ENCODE data around the gene INTS11. TPM values are rescaled to one million over a fixed set of nuclear protein-coding genes. Genes with fewer than 3 reads are reported as not detected.
"Not testable (repeated sequence)": the region's sequence is repeated elsewhere in the genome, so short reads cannot be mapped to it uniquely, and the experiment has no call there.

The INTS11 gene
- total and polyA plus RNA-seq, 2 of the 8 experiments (the other 6 are each of a cell fraction or from before 2014, with no cell fraction given), result 113 to 243 TPM

DNA sequence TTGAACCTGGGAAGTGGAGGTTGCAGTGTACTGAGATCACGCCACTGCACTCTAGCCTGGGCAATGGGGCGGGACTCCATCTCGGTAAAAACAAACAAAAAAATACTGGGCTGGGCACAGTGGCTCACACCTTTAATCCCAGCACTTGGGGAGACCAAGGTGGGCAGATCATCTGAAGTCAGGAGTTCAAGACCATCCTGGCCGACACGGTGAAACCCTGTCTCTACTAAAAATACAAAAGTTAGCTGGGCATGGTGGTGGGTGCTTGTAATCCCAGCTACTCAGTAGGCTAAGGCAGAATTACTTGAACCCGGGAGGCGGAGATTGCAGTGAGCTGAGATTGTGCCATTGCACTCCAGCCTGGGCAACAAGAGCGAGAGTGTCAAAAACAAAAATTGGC is 8.3 kb downstream of the INTS11 start:
- H3K79me2 ChIP-seq (ENCODE audit: control insufficient read depth in 1 of 2, insufficient read depth in 2 of 2, low read length in 2 of 2), result peaks cover 3 to 23% of the 10 kb centered on the region in 2 experiments; a peak in 3 of 4 replicates

More for the DNA sequence above, 8.3 kb downstream of the INTS11 start:
- H4K5ac ChIP-seq (ENCODE audit: insufficient read length, low read depth, low read length); H2AFZ ChIP-seq (ENCODE audit: low read length); H3K27ac ChIP-seq (ENCODE audit: low read depth, low read length); H3K18ac ChIP-seq (ENCODE audit: extremely low read depth, low read length); H4K8ac ChIP-seq (ENCODE audit: extremely low read depth, insufficient read depth, low read length); DNase-seq (ENCODE audit: low read depth in 1 of 2, low spot score in 2 of 2); H2BK5ac ChIP-seq (ENCODE audit: low read depth, low read length); H2BK120ac ChIP-seq (replicated peaks; ENCODE audit: low read depth, low read length); H3K23ac ChIP-seq (ENCODE audit: insufficient read length); FAIRE-seq; H3K9me3 ChIP-seq (ENCODE audit: insufficient read depth in 2 of 2, low read depth in 1 of 2, low read length in 1 of 2); H3K9ac ChIP-seq (replicated peaks in 1 of 4; ENCODE audit: extremely low read depth in 1 of 4, low read depth in 3 of 4, low read length in 3 of 4); H3K23me2 ChIP-seq (ENCODE audit: low read depth, low read length); H3K56ac ChIP-seq (replicated peaks; ENCODE audit: insufficient read length, low read depth, low read length); H3K4ac ChIP-seq (replicated peaks; ENCODE audit: insufficient read length, low read depth, low read length); H3K27me3 ChIP-seq (replicated peaks in 1 of 4; ENCODE audit: control insufficient read depth in 3 of 4, extremely low read depth in 1 of 4, insufficient read depth in 3 of 4, low read length in 3 of 4); H2BK20ac ChIP-seq (ENCODE audit: low read length); H3K14ac ChIP-seq (ENCODE audit: insufficient read length); H4K91ac ChIP-seq (replicated peaks; ENCODE audit: insufficient read length, low read length); H3K4me3 ChIP-seq (ENCODE audit: extremely low read depth in 1 of 4, insufficient read depth in 2 of 4, low read depth in 3 of 4, low read length in 4 of 4); H2BK12ac ChIP-seq (ENCODE audit: low read depth, low read length); H2BK15ac ChIP-seq (ENCODE audit: low read length): not testable (repeated sequence)
- H3K4me2 ChIP-seq (ENCODE audit: insufficient read depth in 1 of 2, low read depth in 2 of 2, low read length in 2 of 2), result peak overlapping the region; percentile 33 to 49; a peak in 3 of 4 replicates
- H3K36me3 ChIP-seq (ENCODE audit: control insufficient read depth in 2 of 4, insufficient read depth in 4 of 4, low read length in 3 of 4), result peaks cover 17 to 52% (median 37%) of the 10 kb centered on the region in 4 experiments
- H2AK5ac ChIP-seq (ENCODE audit: low read depth, low read length), result 0 out of 2 replicates have a peak overlapping the region, but pooled peaks have one; percentile 39
- WGBS, 2 experiments (ENCODE audit: extremely low coverage in 1 of 2, insufficient coverage in 1 of 2, insufficient read length in 1 of 2, insufficient replicate concordance in 2 of 2, low coverage in 1 of 2, low lambda C conversion rate in 2 of 2, missing lambda C conversion rate in 1 of 2), result 94% methylated on average over 8 of the region's 8 CpGs; no CpG with 5 or more reads in 1 of the 2 experiments
- H3K79me1 ChIP-seq (ENCODE audit: low read depth, low read length), result peaks cover 19% of the 10 kb centered on the region
- ChIA-PET POLR2A (ENCODE audit: partially characterized antibody) (interaction anchor here (1.3 to 10.1 kb wide), 5 partner anchors 9 to 18 kb away, joined by 3 to 134 read pairs (median 7); partner anchors contain the start of gene TAS1R3), CTCF (ENCODE audit: partially characterized antibody) (interaction anchor here (0.9 to 1.7 kb wide), 3 partner anchors 16 to 110 kb away, joined by 3 to 5 read pairs (median 3); no protein-coding TSS in a partner anchor)
- peaks cover 0 to 11% (median 4%) of the 10 kb centered on the region in 4 experiments; a peak in 6 of 7 replicates for H3K4me1 ChIP-seq (replicated peaks in 1 of 4; ENCODE audit: control insufficient read depth in 3 of 4, insufficient read depth in 4 of 4, low read length in 3 of 4)
- H4K20me1 ChIP-seq (replicated peaks in 1 of 2; ENCODE audit: control insufficient read depth in 1 of 2, insufficient read depth in 2 of 2, low read length in 2 of 2), result peaks cover 18 to 31% of the 10 kb centered on the region in 2 experiments

All from H1 (cell line).